ENCODE measurements around the gene ARL5B. TPM values are rescaled to one million over a fixed set of nuclear protein-coding genes. Genes with fewer than 3 reads are reported as not detected.

Gene ARL5B
- total RNA-seq, 4 donors from 2014 or later, result 8.3 to 12.1 (median 11.1) TPM

- no peak overlapping the region for H3K27ac ChIP-seq
- no peaks in the 10 kb centered on the region for H3K9me3 ChIP-seq
- ATAC-seq, result no peak
- no peaks in the 10 kb centered on the region for H3K27me3 ChIP-seq
- no peaks in the 10 kb centered on the region for H3K36me3 ChIP-seq
- no peak overlapping the region for H3K4me3 ChIP-seq
- no peaks in the 10 kb centered on the region for H3K4me1 ChIP-seq
- WGBS, 2 donors (ENCODE audit: low coverage in 1 of 2), result 78 to 100% methylated on average over 1 of the region's 1 CpG
- TF ChIP-seq, protein P1, sequence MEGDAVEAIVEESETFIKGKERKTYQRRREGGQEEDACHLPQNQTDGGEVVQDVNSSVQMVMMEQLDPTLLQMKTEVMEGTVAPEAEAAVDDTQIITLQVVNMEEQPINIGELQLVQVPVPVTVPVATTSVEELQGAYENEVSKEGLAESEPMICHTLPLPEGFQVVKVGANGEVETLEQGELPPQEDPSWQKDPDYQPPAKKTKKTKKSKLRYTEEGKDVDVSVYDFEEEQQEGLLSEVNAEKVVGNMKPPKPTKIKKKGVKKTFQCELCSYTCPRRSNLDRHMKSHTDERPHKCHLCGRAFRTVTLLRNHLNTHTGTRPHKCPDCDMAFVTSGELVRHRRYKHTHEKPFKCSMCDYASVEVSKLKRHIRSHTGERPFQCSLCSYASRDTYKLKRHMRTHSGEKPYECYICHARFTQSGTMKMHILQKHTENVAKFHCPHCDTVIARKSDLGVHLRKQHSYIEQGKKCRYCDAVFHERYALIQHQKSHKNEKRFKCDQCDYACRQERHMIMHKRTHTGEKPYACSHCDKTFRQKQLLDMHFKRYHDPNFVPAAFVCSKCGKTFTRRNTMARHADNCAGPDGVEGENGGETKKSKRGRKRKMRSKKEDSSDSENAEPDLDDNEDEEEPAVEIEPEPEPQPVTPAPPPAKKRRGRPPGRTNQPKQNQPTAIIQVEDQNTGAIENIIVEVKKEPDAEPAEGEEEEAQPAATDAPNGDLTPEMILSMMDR (IDR thresholded peaks at IDR 0.05), result no peak
- TF ChIP-seq POLR2AphosphoS5 (IDR thresholded peaks at IDR 0.05), result no peak
Measured at GRCh38 chr10:18719811-18720210, 60.6 kb downstream of the ARL5B start.

DNA sequence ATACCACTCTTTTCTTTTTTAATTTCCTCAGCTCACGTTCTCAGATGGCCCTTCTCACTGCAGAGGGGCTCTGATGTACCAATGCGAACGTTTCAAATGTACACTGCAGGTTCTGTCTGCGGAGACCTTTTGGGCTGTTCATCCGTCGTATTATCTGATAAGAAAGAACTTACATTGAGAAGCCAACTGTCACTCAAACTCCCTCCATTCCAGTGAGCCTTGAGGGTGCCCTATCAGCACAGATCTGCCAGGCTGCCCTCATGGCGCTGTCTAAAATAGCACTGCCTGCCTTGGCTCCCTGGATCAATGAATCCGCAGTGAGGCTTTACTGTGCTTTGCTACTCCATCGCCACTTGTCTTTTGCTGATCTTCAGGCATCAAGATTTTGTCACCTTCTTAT is 61.8 kb downstream of the ARL5B start:
- no peak overlapping the region for H3K27ac ChIP-seq
- TF ChIP-seq POLR2AphosphoS5 (IDR thresholded peaks at IDR 0.05) (no peak), POLR2A (IDR thresholded peaks at IDR 0.05) (no peak), EP300 (IDR thresholded peaks at IDR 0.05) (no peak)
- TF ChIP-seq, protein P1 (IDR thresholded peaks at IDR 0.05), result no peak
- ATAC-seq, result no peak
- H3K9me3 ChIP-seq, result no peaks in the 10 kb centered on the region
- H3K4me1 ChIP-seq, result no peaks in the 10 kb centered on the region
- no peaks in the 10 kb centered on the region for H3K27me3 ChIP-seq
- H3K4me3 ChIP-seq, result no peak overlapping the region
- no peaks in the 10 kb centered on the region for H3K36me3 ChIP-seq
- 67 to 82% methylated on average over 5 to 8 of the region's 9 CpGs for WGBS, 2 donors (ENCODE audit: low coverage in 1 of 2)

DNA sequence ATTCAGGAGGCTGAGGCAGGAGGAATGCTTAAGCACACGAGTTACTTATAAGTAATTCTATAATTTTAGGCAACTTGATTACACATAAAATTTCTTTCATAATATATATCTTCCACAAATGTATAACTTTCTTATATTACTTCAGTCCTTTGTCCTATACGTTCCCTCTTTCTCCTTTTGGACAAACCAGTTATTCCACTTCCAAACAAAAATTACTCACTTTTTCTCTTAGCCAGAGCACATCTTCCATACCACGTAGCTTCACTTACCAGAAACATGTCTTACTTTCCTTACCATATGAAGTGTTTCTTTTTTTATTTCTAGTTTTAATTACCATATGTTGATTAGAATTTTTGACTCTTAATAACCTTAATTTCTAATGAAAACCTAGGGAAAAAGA is 64.6 kb downstream of the ARL5B start:
- H3K36me3 ChIP-seq, result no peaks in the 10 kb centered on the region
- TF ChIP-seq POLR2AphosphoS5 (IDR thresholded peaks at IDR 0.05), result no peak
- no peak for TF ChIP-seq POLR2A (IDR thresholded peaks at IDR 0.05)
- TF ChIP-seq, protein P1 (IDR thresholded peaks at IDR 0.05), result no peak
- TF ChIP-seq EP300 (IDR thresholded peaks at IDR 0.05), result no peak
- H3K9me3 ChIP-seq, result no peaks in the 10 kb centered on the region
- H3K4me3 ChIP-seq, result no peak overlapping the region
- H3K27me3 ChIP-seq, result no peaks in the 10 kb centered on the region
- ATAC-seq, result no peak
- H3K27ac ChIP-seq, result no peak overlapping the region
- H3K4me1 ChIP-seq, result no peaks in the 10 kb centered on the region
- WGBS, 2 donors (ENCODE audit: low coverage in 1 of 2), result 62 to 78% methylated on average over 3 of the region's 3 CpGs

Other genes with a start within 250 kb of the ARL5B start
- 10 to 100 TPM in 1 of 4 donors, 1 to 10 TPM in 3; 5.9 to 16.7 (median 7.1) TPM for gene NSUN6, start 7.8 kb upstream of the ARL5B start, total RNA-seq